HepG2 (cell line): ENCODE data around the gene FGFR3. TPM values are rescaled to one million over a fixed set of nuclear protein-coding genes. Genes with fewer than 3 reads are reported as not detected.

Experiments
- ATAC-seq: fragments of 200-7000 bp; cut with Tn5 transposase; 3 replicates; pipeline ENCODE4 v1.9.1; 2020; ENCODE audit warnings: mild to moderate bottlenecking, moderate library complexity
- BruUV-seq: library from RNA; stranded (reverse); fragments of 400-500 nt; replicated peaks from 2 replicates; lab custom pipeline; 2021; lab: Mats Ljungman, UMichigan
- CTCF ChIA-PET: fragments of 300-600 bp; formaldehyde crosslinking; extraction: SDS; loops from one replicate; lab custom pipeline; 2021; ENCODE audit warnings: low total read pairs, inconsistent platforms, low intra/inter-chr PET ratio; lab: Yijun Ruan, JAX
- POLR2A ChIA-PET: fragments of 350-600 bp; sonication (Branson Sonifier 250); formaldehyde crosslinking; loops from one replicate; lab custom pipeline; 2020; ENCODE audit warnings: antibody characterized with exemption, inconsistent platforms; lab: Yijun Ruan, JAX
- DNase-seq: peaks from one replicate; pipeline ENCODE4 v3.0.0-alpha.2; 2015; ENCODE audit warnings: low spot score
- FAIRE-seq: peaks from 3 replicates; lab custom pipeline; 2011; peaks lifted over from hg19 to GRCh38; lab: Jason Lieb, UNC
- H2AFZ ChIP-seq: one replicate; pipeline ENCODE4 v1.6.1; 2011; ENCODE audit warnings: low read length, inconsistent platforms
- H3K27ac ChIP-seq: fragments of 300-600 bp; 3 replicates; pipeline ENCODE4 v1.8.0; 2011; ENCODE audit warnings: mixed run types, mild to moderate bottlenecking, mixed read lengths, low read length, inconsistent platforms; ENCODE audit not compliant: insufficient read depth; ENCODE audit errors: extremely low read length
- H3K27me3 ChIP-seq, 2 experiments: fragments of 200-600 bp in 1 of 2; 2 replicates in 1 of 2; 3 replicates in 1 of 2; pipeline versions ENCODE4 v1.6.0 to v1.8.0; 2011; ENCODE audit warnings: low read length in 2 of 2, mild to moderate bottlenecking in 2 of 2, moderate library complexity in 2 of 2, inconsistent platforms in 1 of 2; ENCODE audit not compliant: insufficient read depth in 2 of 2, control insufficient read depth in 1 of 2
- H3K36me3 ChIP-seq, 2 experiments: fragments of 200-600 bp in 1 of 2; replicated peaks in 1 of 2; 2 replicates in 1 of 2; 3 replicates in 1 of 2; pipeline versions ENCODE4 v1.5.1 to v1.8.0; 2011; ENCODE audit warnings: low read length in 2 of 2, inconsistent platforms in 1 of 2; ENCODE audit not compliant: insufficient read depth in 2 of 2, control insufficient read depth in 1 of 2
- H3K4me1 ChIP-seq: 2 replicates; pipeline ENCODE4 v1.5.1; 2012; ENCODE audit warnings: low read length, inconsistent platforms; ENCODE audit not compliant: insufficient read depth
- H3K4me2 ChIP-seq: 2 replicates; pipeline ENCODE4 v1.6.0; 2011; ENCODE audit warnings: low read depth, low read length, inconsistent platforms
- H3K4me3 ChIP-seq, 3 experiments: fragments of 200-600 bp in 1 of 3; sonication (generic), shearing (Covaris generic) in 1 of 3; replicated peaks in 1 of 3; 2 replicates each; pipeline ENCODE4 v1.5.1; 2011 to 2016; ENCODE audit warnings: low read length in 3 of 3, inconsistent platforms in 2 of 3, low read depth in 2 of 3, mild to moderate bottlenecking in 2 of 3, control low read depth in 1 of 3, mixed read lengths in 1 of 3; ENCODE audit not compliant: insufficient read depth in 1 of 3
- H3K79me2 ChIP-seq: one replicate; pipeline ENCODE4 v1.6.1; 2011; ENCODE audit warnings: low read length, inconsistent platforms; ENCODE audit not compliant: insufficient read depth
- H3K9ac ChIP-seq: 2 replicates; pipeline ENCODE4 v1.6.0; 2011; ENCODE audit warnings: mild to moderate bottlenecking, low read depth, low read length, inconsistent platforms; ENCODE audit not compliant: insufficient read depth
- H3K9me3 ChIP-seq: 2 replicates; pipeline ENCODE4 v1.5.1; 2012; ENCODE audit warnings: mild to moderate bottlenecking, low read length
- H4K20me1 ChIP-seq: 2 replicates; pipeline ENCODE4 v1.6.0; 2011; ENCODE audit warnings: inconsistent platforms, mild to moderate bottlenecking, low read length, moderate library complexity; ENCODE audit not compliant: insufficient read depth
- ERF ChIP-seq: IDR thresholded peaks from 2 replicates; pipeline ENCODE4 v1.6.1; 2018; ENCODE audit warnings: missing biosample characterization, missing genetic modification reagents
- SOX6 ChIP-seq, 2 experiments: fragments of 450-650 bp in 1 of 2; sonication (generic) in 1 of 2; formaldehyde crosslinking in 1 of 2; IDR thresholded peaks; 2 replicates each; pipeline versions ENCODE4 v1.4.0 to v1.6.1; 2017 to 2020; ENCODE audit warnings: antibody characterized with exemption in 1 of 2, mild to moderate bottlenecking in 1 of 2, missing genetic modification reagents in 1 of 2
- ZBTB38 ChIP-seq: sonication (generic); formaldehyde crosslinking; IDR thresholded peaks from 2 replicates; pipeline ENCODE4 v1.5.1; 2020; ENCODE audit warnings: mild to moderate bottlenecking, missing genetic modification reagents
- ZFY ChIP-seq: sonication (generic); formaldehyde crosslinking; IDR thresholded peaks from 2 replicates; pipeline ENCODE4 v1.4.0; 2020; ENCODE audit warnings: missing genetic modification reagents
- ZNF263 ChIP-seq: sonication (generic); formaldehyde crosslinking; IDR thresholded peaks from 2 replicates; pipeline ENCODE4 v1.4.0; 2020; ENCODE audit warnings: missing genetic modification reagents
- WGBS: methylation state at CpG from one replicate; pipeline ENCODE4 v1.1.6; 2017; ENCODE audit warnings: low lambda C conversion rate; 5-methylcytosine and 5-hydroxymethylcytosine counted together
- in situ Hi-C: cut with HindIII; loops from 2 replicates; pipeline ENCODE4 v1.10.0; 2017; ENCODE audit warnings: low pct_unique_long_range_greater_than_20kb; ENCODE audit not compliant: extremely low pct_ligation_motif_present
- intact Hi-C: fragments of 100-400 bp; cut with micrococcal nuclease; formaldehyde crosslinking; loops from one replicate; pipeline ENCODE4 v1.10.0; 2022; ENCODE audit not compliant: unreplicated experiment
- polyA plus RNA-seq, 8 experiments: library from polyadenylated mRNA; depleted of rRNA in 3 of 8; stranded (reverse) in 7 of 8; unstranded in 1 of 8; fragments of >200 nt; fragmentation: Illumina TruSeq in 4 of 8; extraction: Trizol in 4 of 8; gene quantifications; 2 replicates each; pipeline versions ENCODE4 v1.2.1 to v1.2.3, GENCODE V29; 2011 to 2016; ENCODE audit warnings: low read depth in 4 of 8, missing spikeins in 1 of 8, mixed read lengths in 1 of 8; ENCODE audit not compliant: insufficient read depth in 1 of 8
- total RNA-seq, 5 experiments: library from RNA; depleted of rRNA; stranded (reverse); fragments of >200 nt; fragmentation: Illumina TruSeq; extraction: Trizol; gene quantifications; 2 replicates each; pipeline ENCODE4 v1.2.3, GENCODE V29; 2016; ENCODE audit warnings: low read depth in 1 of 5
- TF ChIP-seq, protein P1 (sequence below): sonication (generic); formaldehyde crosslinking; IDR thresholded peaks from 2 replicates; pipeline ENCODE4 v1.5.0; 2020; ENCODE audit warnings: mild to moderate bottlenecking, missing genetic modification reagents
- TF ChIP-seq, protein P2 (sequence below): sonication (generic); formaldehyde crosslinking; IDR thresholded peaks from 2 replicates; pipeline ENCODE4 v1.4.0; 2020; ENCODE audit warnings: missing genetic modification reagents
- TF ChIP-seq, protein P3 (sequence below): sonication (generic); formaldehyde crosslinking; IDR thresholded peaks from 2 replicates; pipeline ENCODE4 v1.5.1; 2020; ENCODE audit warnings: mild to moderate bottlenecking, missing genetic modification reagents, moderate library complexity
- TF ChIP-seq, protein P4 (sequence below): sonication (generic); formaldehyde crosslinking; IDR thresholded peaks from 2 replicates; pipeline ENCODE4 v1.9.0; 2021; ENCODE audit warnings: missing genetic modification reagents, mild to moderate bottlenecking, borderline replicate concordance
- TF ChIP-seq, protein P5 (sequence below): sonication (generic); formaldehyde crosslinking; IDR thresholded peaks from 2 replicates; pipeline ENCODE4 v1.4.0; 2020; ENCODE audit warnings: missing genetic modification reagents

Gene FGFR3
- total and polyA plus RNA-seq, 2 of the 13 experiments (the other 11 are each of a cell fraction or from before 2014, with no cell fraction given), result 103 to 109 TPM

DNA sequence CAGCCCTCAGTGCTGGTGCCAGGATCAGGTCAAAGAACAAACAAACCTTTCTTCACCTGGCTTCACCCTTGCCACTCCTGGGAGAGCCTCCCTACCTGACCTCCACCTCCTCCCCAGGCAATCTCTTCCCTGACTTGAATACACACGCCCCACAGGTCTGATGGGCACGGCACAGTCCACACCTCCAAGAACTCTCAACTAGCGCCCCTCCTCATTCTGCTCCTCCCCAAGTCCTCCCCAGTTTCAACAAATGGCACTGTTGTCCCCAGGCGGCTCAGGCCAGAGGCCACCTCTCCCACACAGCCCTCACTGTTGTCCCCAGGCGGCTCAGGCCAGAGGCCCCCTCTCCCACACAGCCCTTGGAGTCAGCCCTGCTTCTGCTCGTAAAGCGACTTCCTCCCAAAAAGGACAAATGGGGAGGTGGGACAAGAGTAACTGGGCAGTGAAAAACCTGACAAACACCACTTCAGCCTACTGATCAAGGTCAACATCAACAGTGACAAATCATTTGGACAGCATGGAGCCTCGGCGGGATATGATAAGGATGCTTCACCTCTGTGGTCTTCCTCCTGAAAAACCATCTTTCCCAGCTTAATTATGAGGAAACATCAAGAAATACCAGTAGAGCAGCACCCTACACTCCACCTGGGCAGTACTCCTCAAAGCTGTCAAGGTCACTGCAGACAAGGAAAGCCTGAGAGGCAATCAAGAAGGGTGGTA lies 60.0 kb downstream of the FGFR3 start:
- ChIA-PET POLR2A (interaction anchor here (0.7 to 1.1 kb wide), 2 partner anchors 14 to 60 kb away, joined by 3 read pairs; partner anchors contain the start of gene FGFR3), CTCF (no interaction called here)
- H3K27me3 ChIP-seq, result no peaks in the 10 kb centered on the region; a peak in 1 of 5 replicates
- no peaks in the 10 kb centered on the region for H3K9me3 ChIP-seq
- intact Hi-C loops (no loop called here), in situ Hi-C loops (no loop called here)
- no peak overlapping the region for H3K9ac ChIP-seq
- H3K4me3 ChIP-seq, result no peak overlapping the region
- no TSS peak for BruUV-seq
- no peak overlapping the region for H2AFZ ChIP-seq
- peak overlapping the region; percentile 55 for H3K4me2 ChIP-seq
- FAIRE-seq (no peak), DNase-seq (no peak), ATAC-seq (no peak)
- peaks cover 77% of the 10 kb centered on the region for H3K4me1 ChIP-seq
- H3K36me3 ChIP-seq, result no peaks in the 10 kb centered on the region; a peak in 1 of 5 replicates
- peaks cover 3% of the 10 kb centered on the region; the same call in 1 of the 2 replicates for H4K20me1 ChIP-seq
- TF ChIP-seq ZFY (CRISPR knock-in tag), result 0 out of 2 replicates have a peak, but pooled peaks have one; percentile 10
- TF ChIP-seq, protein P1, sequence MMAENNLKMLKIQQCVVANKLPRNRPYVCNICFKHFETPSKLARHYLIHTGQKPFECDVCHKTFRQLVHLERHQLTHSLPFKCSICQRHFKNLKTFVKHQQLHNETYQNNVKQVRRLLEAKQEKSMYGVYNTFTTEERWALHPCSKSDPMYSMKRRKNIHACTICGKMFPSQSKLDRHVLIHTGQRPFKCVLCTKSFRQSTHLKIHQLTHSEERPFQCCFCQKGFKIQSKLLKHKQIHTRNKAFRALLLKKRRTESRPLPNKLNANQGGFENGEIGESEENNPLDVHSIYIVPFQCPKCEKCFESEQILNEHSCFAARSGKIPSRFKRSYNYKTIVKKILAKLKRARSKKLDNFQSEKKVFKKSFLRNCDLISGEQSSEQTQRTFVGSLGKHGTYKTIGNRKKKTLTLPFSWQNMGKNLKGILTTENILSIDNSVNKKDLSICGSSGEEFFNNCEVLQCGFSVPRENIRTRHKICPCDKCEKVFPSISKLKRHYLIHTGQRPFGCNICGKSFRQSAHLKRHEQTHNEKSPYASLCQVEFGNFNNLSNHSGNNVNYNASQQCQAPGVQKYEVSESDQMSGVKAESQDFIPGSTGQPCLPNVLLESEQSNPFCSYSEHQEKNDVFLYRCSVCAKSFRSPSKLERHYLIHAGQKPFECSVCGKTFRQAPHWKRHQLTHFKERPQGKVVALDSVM, result peak; percentile 77
- TF ChIP-seq ERF, result no peak
- TF ChIP-seq SOX6 (IDR thresholded peaks at IDR 0.05), result no peak
- TF ChIP-seq SOX6 (CRISPR knock-in tag; IDR thresholded peaks at IDR 0.05), result 0 out of 2 replicates have a peak, but pooled peaks have one; percentile 14
- TF ChIP-seq, protein P2, sequence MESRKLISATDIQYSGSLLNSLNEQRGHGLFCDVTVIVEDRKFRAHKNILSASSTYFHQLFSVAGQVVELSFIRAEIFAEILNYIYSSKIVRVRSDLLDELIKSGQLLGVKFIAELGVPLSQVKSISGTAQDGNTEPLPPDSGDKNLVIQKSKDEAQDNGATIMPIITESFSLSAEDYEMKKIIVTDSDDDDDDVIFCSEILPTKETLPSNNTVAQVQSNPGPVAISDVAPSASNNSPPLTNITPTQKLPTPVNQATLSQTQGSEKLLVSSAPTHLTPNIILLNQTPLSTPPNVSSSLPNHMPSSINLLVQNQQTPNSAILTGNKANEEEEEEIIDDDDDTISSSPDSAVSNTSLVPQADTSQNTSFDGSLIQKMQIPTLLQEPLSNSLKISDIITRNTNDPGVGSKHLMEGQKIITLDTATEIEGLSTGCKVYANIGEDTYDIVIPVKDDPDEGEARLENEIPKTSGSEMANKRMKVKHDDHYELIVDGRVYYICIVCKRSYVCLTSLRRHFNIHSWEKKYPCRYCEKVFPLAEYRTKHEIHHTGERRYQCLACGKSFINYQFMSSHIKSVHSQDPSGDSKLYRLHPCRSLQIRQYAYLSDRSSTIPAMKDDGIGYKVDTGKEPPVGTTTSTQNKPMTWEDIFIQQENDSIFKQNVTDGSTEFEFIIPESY (CRISPR knock-in tag), result peak; percentile 43; the same call in 1 of the 2 replicates
- TF ChIP-seq, protein P3, sequence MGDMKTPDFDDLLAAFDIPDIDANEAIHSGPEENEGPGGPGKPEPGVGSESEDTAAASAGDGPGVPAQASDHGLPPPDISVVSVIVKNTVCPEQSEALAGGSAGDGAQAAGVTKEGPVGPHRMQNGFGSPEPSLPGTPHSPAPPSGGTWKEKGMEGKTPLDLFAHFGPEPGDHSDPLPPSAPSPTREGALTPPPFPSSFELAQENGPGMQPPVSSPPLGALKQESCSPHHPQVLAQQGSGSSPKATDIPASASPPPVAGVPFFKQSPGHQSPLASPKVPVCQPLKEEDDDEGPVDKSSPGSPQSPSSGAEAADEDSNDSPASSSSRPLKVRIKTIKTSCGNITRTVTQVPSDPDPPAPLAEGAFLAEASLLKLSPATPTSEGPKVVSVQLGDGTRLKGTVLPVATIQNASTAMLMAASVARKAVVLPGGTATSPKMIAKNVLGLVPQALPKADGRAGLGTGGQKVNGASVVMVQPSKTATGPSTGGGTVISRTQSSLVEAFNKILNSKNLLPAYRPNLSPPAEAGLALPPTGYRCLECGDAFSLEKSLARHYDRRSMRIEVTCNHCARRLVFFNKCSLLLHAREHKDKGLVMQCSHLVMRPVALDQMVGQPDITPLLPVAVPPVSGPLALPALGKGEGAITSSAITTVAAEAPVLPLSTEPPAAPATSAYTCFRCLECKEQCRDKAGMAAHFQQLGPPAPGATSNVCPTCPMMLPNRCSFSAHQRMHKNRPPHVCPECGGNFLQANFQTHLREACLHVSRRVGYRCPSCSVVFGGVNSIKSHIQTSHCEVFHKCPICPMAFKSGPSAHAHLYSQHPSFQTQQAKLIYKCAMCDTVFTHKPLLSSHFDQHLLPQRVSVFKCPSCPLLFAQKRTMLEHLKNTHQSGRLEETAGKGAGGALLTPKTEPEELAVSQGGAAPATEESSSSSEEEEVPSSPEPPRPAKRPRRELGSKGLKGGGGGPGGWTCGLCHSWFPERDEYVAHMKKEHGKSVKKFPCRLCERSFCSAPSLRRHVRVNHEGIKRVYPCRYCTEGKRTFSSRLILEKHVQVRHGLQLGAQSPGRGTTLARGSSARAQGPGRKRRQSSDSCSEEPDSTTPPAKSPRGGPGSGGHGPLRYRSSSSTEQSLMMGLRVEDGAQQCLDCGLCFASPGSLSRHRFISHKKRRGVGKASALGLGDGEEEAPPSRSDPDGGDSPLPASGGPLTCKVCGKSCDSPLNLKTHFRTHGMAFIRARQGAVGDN (CRISPR knock-in tag), result peak; percentile 55
- TF ChIP-seq, protein P4, sequence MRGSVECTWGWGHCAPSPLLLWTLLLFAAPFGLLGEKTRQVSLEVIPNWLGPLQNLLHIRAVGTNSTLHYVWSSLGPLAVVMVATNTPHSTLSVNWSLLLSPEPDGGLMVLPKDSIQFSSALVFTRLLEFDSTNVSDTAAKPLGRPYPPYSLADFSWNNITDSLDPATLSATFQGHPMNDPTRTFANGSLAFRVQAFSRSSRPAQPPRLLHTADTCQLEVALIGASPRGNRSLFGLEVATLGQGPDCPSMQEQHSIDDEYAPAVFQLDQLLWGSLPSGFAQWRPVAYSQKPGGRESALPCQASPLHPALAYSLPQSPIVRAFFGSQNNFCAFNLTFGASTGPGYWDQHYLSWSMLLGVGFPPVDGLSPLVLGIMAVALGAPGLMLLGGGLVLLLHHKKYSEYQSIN (CRISPR knock-in tag), result no peak
- peak; percentile 99 for TF ChIP-seq ZNF263 (CRISPR knock-in tag)
- TF ChIP-seq, protein P5, sequence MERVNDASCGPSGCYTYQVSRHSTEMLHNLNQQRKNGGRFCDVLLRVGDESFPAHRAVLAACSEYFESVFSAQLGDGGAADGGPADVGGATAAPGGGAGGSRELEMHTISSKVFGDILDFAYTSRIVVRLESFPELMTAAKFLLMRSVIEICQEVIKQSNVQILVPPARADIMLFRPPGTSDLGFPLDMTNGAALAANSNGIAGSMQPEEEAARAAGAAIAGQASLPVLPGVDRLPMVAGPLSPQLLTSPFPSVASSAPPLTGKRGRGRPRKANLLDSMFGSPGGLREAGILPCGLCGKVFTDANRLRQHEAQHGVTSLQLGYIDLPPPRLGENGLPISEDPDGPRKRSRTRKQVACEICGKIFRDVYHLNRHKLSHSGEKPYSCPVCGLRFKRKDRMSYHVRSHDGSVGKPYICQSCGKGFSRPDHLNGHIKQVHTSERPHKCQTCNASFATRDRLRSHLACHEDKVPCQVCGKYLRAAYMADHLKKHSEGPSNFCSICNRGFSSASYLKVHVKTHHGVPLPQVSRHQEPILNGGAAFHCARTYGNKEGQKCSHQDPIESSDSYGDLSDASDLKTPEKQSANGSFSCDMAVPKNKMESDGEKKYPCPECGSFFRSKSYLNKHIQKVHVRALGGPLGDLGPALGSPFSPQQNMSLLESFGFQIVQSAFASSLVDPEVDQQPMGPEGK (CRISPR knock-in tag), result peak; percentile 53; the same call in 1 of the 2 replicates
- 0 out of 2 replicates have a peak, but pooled peaks have one; percentile 22 for TF ChIP-seq ZBTB38 (CRISPR knock-in tag)
- WGBS, result 35% methylated on average over 9 of the region's 9 CpGs
- H3K27ac ChIP-seq, result peak overlapping the region; percentile 8
- peaks cover 52% of the 10 kb centered on the region for H3K79me2 ChIP-seq
